Trophoblast cell (in vitro differentiated cells and primary cell): Measurements from ENCODE around the gene EID3.
"Not testable (repeated sequence)": the region's sequence is repeated elsewhere in the genome, so short reads cannot be mapped to it uniquely, and the experiment has no call there.

ENCODE experiments used
- DNase-seq, 2 donors: peaks; one replicate each; pipeline ENCODE4 v3.0.0-alpha.2; 2016
- H2AFZ ChIP-seq: 2 replicates; pipeline ENCODE4 v1.6.1; 2013; ENCODE audit warnings: low read length, moderate library complexity, mild to moderate bottlenecking; ENCODE audit not compliant: insufficient read depth, poor library complexity
- H2AK5ac ChIP-seq: 2 replicates; pipeline ENCODE4 v1.6.1; 2013; ENCODE audit warnings: mild to moderate bottlenecking, low read length
- H2BK120ac ChIP-seq: 2 replicates; pipeline ENCODE4 v1.6.1; 2013; ENCODE audit warnings: low read length, mild to moderate bottlenecking, moderate library complexity; ENCODE audit not compliant: insufficient read depth, poor library complexity
- H2BK12ac ChIP-seq: 2 replicates; pipeline ENCODE4 v1.6.1; 2013; ENCODE audit warnings: mild to moderate bottlenecking, low read length, moderate library complexity
- H2BK5ac ChIP-seq: 2 replicates; pipeline ENCODE4 v1.6.1; 2013; ENCODE audit warnings: low read length, low read depth, moderate library complexity, mild to moderate bottlenecking; ENCODE audit not compliant: poor library complexity
- H3K14ac ChIP-seq: 2 replicates; pipeline ENCODE4 v1.6.1; 2013; ENCODE audit warnings: mild to moderate bottlenecking, low read length
- H3K18ac ChIP-seq: 2 replicates; pipeline ENCODE4 v1.6.1; 2013; ENCODE audit warnings: mild to moderate bottlenecking, low read length
- H3K23ac ChIP-seq: 2 replicates; pipeline ENCODE4 v1.6.1; 2013; ENCODE audit warnings: low read length
- H3K27ac ChIP-seq: 2 replicates; pipeline ENCODE4 v1.5.1; 2013; ENCODE audit warnings: low read depth, mild to moderate bottlenecking, inconsistent platforms, low read length, moderate library complexity
- H3K27me3 ChIP-seq: 2 replicates; pipeline ENCODE4 v1.6.1; 2013; ENCODE audit warnings: inconsistent platforms, mild to moderate bottlenecking, low read length, moderate library complexity; ENCODE audit not compliant: insufficient read depth
- H3K36me3 ChIP-seq, 2 experiments: 1 replicate in 1 of 2; 2 replicates in 1 of 2; pipeline ENCODE4 v1.6.1; 2013; ENCODE audit warnings: low read length in 2 of 2, mild to moderate bottlenecking in 2 of 2, moderate library complexity in 1 of 2; ENCODE audit not compliant: insufficient read depth in 2 of 2, control insufficient read depth in 1 of 2
- H3K4ac ChIP-seq: 2 replicates; pipeline ENCODE4 v1.6.1; 2013; ENCODE audit warnings: low read depth, mild to moderate bottlenecking, low read length, moderate library complexity
- H3K4me1 ChIP-seq, 2 experiments: 1 replicate in 1 of 2; 2 replicates in 1 of 2; pipeline ENCODE4 v1.6.1; 2013; ENCODE audit warnings: low read length in 2 of 2, mild to moderate bottlenecking in 2 of 2, moderate library complexity in 1 of 2; ENCODE audit not compliant: insufficient read depth in 2 of 2, control insufficient read depth in 1 of 2
- H3K4me2 ChIP-seq: 2 replicates; pipeline ENCODE4 v1.6.1; 2013; ENCODE audit warnings: inconsistent platforms, mild to moderate bottlenecking, low read length, moderate library complexity
- H3K4me3 ChIP-seq: 2 replicates; pipeline ENCODE4 v1.5.1; 2013; ENCODE audit warnings: mild to moderate bottlenecking, low read depth, low read length, inconsistent platforms
- H3K79me1 ChIP-seq: one replicate; pipeline ENCODE4 v1.6.1; 2013; ENCODE audit warnings: low read length
- H3K79me2 ChIP-seq: 2 replicates; pipeline ENCODE4 v1.6.1; 2013; ENCODE audit warnings: low read length, mild to moderate bottlenecking; ENCODE audit not compliant: control insufficient read depth, insufficient read depth, poor library complexity
- H3K9ac ChIP-seq: 2 replicates; pipeline ENCODE4 v1.6.1; 2013; ENCODE audit warnings: mild to moderate bottlenecking, low read length
- H3K9me3 ChIP-seq: 2 replicates; pipeline ENCODE4 v1.6.1; 2013; ENCODE audit warnings: low read depth, mild to moderate bottlenecking, control low read depth, inconsistent platforms, low read length; ENCODE audit not compliant: insufficient read depth
- H4K12ac ChIP-seq: 2 replicates; pipeline ENCODE4 v1.6.1; 2013; ENCODE audit warnings: low read depth, mild to moderate bottlenecking, low read length, moderate library complexity
- H4K8ac ChIP-seq: 2 replicates; pipeline ENCODE4 v1.6.1; 2013; ENCODE audit warnings: low read depth, mild to moderate bottlenecking, low read length, moderate library complexity
- H4K91ac ChIP-seq: one replicate; pipeline ENCODE4 v1.6.1; 2013; ENCODE audit warnings: low read depth, mild to moderate bottlenecking, low read length, moderate library complexity
- WGBS: extraction: QIAGEN DNeasy Blood & Tissue Kit; methylation state at CpG from one replicate; pipeline ENCODE4 v1.1.7; 2013; ENCODE audit warnings: missing lambda C conversion rate; ENCODE audit not compliant: insufficient read length, insufficient coverage; ENCODE audit errors: extremely low coverage; 5-methylcytosine and 5-hydroxymethylcytosine counted together

Gene EID3

GRCh38 chr12:104263580-104264358 is 39.8 kb upstream of the EID3 start:
- Histone ChIP-seq H3K9me3 (no peaks in the 10 kb centered on the region), H3K4me1 (no peaks in the 10 kb centered on the region), H4K12ac (no peak overlapping the region), H3K27me3 (no peaks in the 10 kb centered on the region), H3K4me2 (no peak overlapping the region), H3K79me2 (no peaks in the 10 kb centered on the region), H4K8ac (no peak overlapping the region), H3K27ac (no peak overlapping the region), H3K4ac (no peak overlapping the region), H3K4me3 (no peak overlapping the region), H2AK5ac (no peak overlapping the region), H2BK12ac (no peak overlapping the region), H4K91ac (no peak overlapping the region), H2BK120ac (no peak overlapping the region), H3K9ac (no peak overlapping the region), H3K79me1 (no peaks in the 10 kb centered on the region), H3K18ac (no peak overlapping the region), H3K14ac (no peak overlapping the region), H2BK5ac (no peak overlapping the region), H2AFZ (no peak overlapping the region), H3K36me3 (no peaks in the 10 kb centered on the region), H3K23ac (no peak overlapping the region)
- no peak for DNase-seq
- whole genome bisulfite sequencing: no CpG with 5 or more reads among the region's 1 CpG

GRCh38 chr12:104265436-104265835 is 38.1 kb upstream of the EID3 start:
- H3K4me2 ChIP-seq, H4K12ac ChIP-seq, H3K4me1 ChIP-seq, H3K9ac ChIP-seq, H3K79me1 ChIP-seq, H2AFZ ChIP-seq, H2BK5ac ChIP-seq, H4K91ac ChIP-seq, H3K36me3 ChIP-seq, H2BK12ac ChIP-seq, H3K79me2 ChIP-seq, H3K4ac ChIP-seq, H3K9me3 ChIP-seq, H3K18ac ChIP-seq, H2AK5ac ChIP-seq, DNase-seq, H3K27me3 ChIP-seq, H3K14ac ChIP-seq, H3K23ac ChIP-seq, H2BK120ac ChIP-seq, H4K8ac ChIP-seq, H3K4me3 ChIP-seq, H3K27ac ChIP-seq: not testable (repeated sequence)
- no CpG with 5 or more reads among the region's 24 CpGs for WGBS

- Histone ChIP-seq H3K18ac (no peak overlapping the region), H2BK120ac (no peak overlapping the region), H2AFZ (no peak overlapping the region), H3K9me3 (no peaks in the 10 kb centered on the region), H3K27ac (no peak overlapping the region), H3K4ac (no peak overlapping the region), H3K27me3 (no peaks in the 10 kb centered on the region), H3K79me1 (no peaks in the 10 kb centered on the region), H3K79me2 (no peaks in the 10 kb centered on the region), H3K4me2 (no peak overlapping the region), H2BK5ac (no peak overlapping the region), H3K4me3 (no peak overlapping the region), H2AK5ac (no peak overlapping the region), H3K14ac (no peak overlapping the region), H3K9ac (no peak overlapping the region), H3K23ac (no peak overlapping the region), H4K8ac (no peak overlapping the region), H4K12ac (no peak overlapping the region), H3K36me3 (no peaks in the 10 kb centered on the region), H4K91ac (no peak overlapping the region), H3K4me1 (no peaks in the 10 kb centered on the region), H2BK12ac (no peak overlapping the region)
- no CpG with 5 or more reads among the region's 11 CpGs for WGBS
- DNase-seq: no peak
Observed at GRCh38 chr12:104272938-104273337, 30.6 kb upstream of the EID3 start.

DNA sequence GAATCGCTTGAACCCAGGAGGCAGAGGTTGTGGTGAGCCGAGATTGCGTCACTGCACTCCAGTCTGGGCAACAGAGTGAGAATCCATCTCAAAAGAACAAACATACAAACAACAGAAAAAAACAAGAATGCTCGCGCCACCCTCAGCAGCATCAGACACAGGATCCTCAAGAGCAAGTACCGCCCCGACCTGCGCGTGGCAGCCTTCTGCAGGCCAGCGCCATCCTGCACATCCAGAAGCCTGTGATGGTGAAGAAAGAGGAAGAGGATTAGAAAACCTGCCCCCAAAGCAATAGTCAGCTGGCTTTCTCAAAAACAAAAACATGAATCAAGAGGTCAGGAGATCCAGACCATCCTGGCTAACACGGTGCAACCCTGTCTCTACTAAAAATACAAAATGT is 30.0 kb upstream of the EID3 start:
- H4K8ac ChIP-seq: no peak overlapping the region
- H3K4ac ChIP-seq: no peak overlapping the region
- H3K79me1 ChIP-seq: no peaks in the 10 kb centered on the region
- H4K91ac ChIP-seq: no peak overlapping the region
- no peaks in the 10 kb centered on the region for H3K4me1 ChIP-seq
- H2BK12ac ChIP-seq: no peak overlapping the region
- no peak overlapping the region for H3K27ac ChIP-seq
- H2AK5ac ChIP-seq: no peak overlapping the region
- no peak overlapping the region for H3K23ac ChIP-seq
- H2AFZ ChIP-seq: no peak overlapping the region
- no peaks in the 10 kb centered on the region for H3K27me3 ChIP-seq
- no peak overlapping the region for H2BK5ac ChIP-seq
- H3K18ac ChIP-seq: no peak overlapping the region
- H3K9me3 ChIP-seq: no peaks in the 10 kb centered on the region
- WGBS: no CpG with 5 or more reads among the region's 11 CpGs
- no peak overlapping the region for H3K4me3 ChIP-seq
- H3K4me2 ChIP-seq: no peak overlapping the region
- H3K9ac ChIP-seq: no peak overlapping the region
- H2BK120ac ChIP-seq: no peak overlapping the region
- H3K36me3 ChIP-seq: no peaks in the 10 kb centered on the region
- no peaks in the 10 kb centered on the region for H3K79me2 ChIP-seq
- H4K12ac ChIP-seq: no peak overlapping the region
- H3K14ac ChIP-seq: no peak overlapping the region
- no peak for DNase-seq
